Endodermal cell (in vitro differentiated cells): ENCODE data around the gene KCNMA1. TPM values are rescaled to one million over a fixed set of nuclear protein-coding genes. Genes with fewer than 3 reads are reported as not detected.

ENCODE experiments used
- DNase-seq: peaks from one replicate; pipeline ENCODE4 v3.0.0-alpha.2; 2017
- H3K27ac ChIP-seq: 2 replicates; pipeline ENCODE4 v1.5.1; 2013; ENCODE audit warnings: mild to moderate bottlenecking, low read depth, low read length, moderate library complexity
- H3K27me3 ChIP-seq: 2 replicates; pipeline ENCODE4 v1.6.1; 2013; ENCODE audit warnings: mild to moderate bottlenecking, low read length, moderate library complexity; ENCODE audit not compliant: insufficient read depth, control insufficient read depth, poor library complexity, severe bottlenecking
- H3K36me3 ChIP-seq: 2 replicates; pipeline ENCODE4 v1.7.0; 2013; ENCODE audit warnings: mild to moderate bottlenecking, low read length, moderate library complexity; ENCODE audit not compliant: control insufficient read depth, insufficient read depth
- H3K4me1 ChIP-seq: one replicate; pipeline ENCODE4 v1.7.0; 2013; ENCODE audit warnings: low read length; ENCODE audit not compliant: control insufficient read depth, insufficient read depth
- H3K4me3 ChIP-seq: 2 replicates; pipeline ENCODE4 v1.5.1; 2013; ENCODE audit warnings: mild to moderate bottlenecking, low read length, moderate library complexity
- H3K9ac ChIP-seq: 2 replicates; pipeline ENCODE4 v1.6.1; 2013; ENCODE audit warnings: mild to moderate bottlenecking, low read length, moderate library complexity; ENCODE audit not compliant: poor library complexity, severe bottlenecking; ENCODE audit errors: extremely low read depth
- H3K9me3 ChIP-seq: 2 replicates; pipeline ENCODE4 v1.6.1; 2013; ENCODE audit warnings: mild to moderate bottlenecking, low read length, moderate library complexity; ENCODE audit not compliant: control insufficient read depth
- H3K27ac Mint-ChIP-seq: 2 replicates; pipeline ENCODE4 v1.8.0; 2020; ENCODE audit warnings: mixed read lengths
- H3K27me3 Mint-ChIP-seq: 2 replicates; pipeline ENCODE4 v1.8.0; 2021; ENCODE audit warnings: mild to moderate bottlenecking, mixed read lengths; ENCODE audit not compliant: insufficient read depth
- H3K36me3 Mint-ChIP-seq: 2 replicates; pipeline ENCODE4 v1.8.0; 2020; ENCODE audit warnings: low read depth, mixed read lengths
- H3K4me1 Mint-ChIP-seq: 2 replicates; pipeline ENCODE4 v1.8.0; 2020; ENCODE audit warnings: mixed read lengths
- H3K4me3 Mint-ChIP-seq: 2 replicates; pipeline ENCODE4 v1.8.0; 2020; ENCODE audit warnings: mild to moderate bottlenecking, moderate library complexity, mixed read lengths
- H3K9me3 Mint-ChIP-seq: 2 replicates; pipeline ENCODE4 v1.8.0; 2020; ENCODE audit warnings: mild to moderate bottlenecking, mixed read lengths
- WGBS, 2 experiments: methylation state at CpG; one replicate each; pipeline versions ENCODE4 v1.1.5 to v1.1.7; 2013; ENCODE audit warnings: missing lambda C conversion rate in 2 of 2, mixed read lengths in 1 of 2; ENCODE audit not compliant: insufficient coverage in 1 of 2, insufficient read length in 1 of 2; 5-methylcytosine and 5-hydroxymethylcytosine counted together
- total RNA-seq, 2 donors: library from RNA; stranded (reverse); fragmentation: NEBNext Ultra II Directional in 1 of 2; extraction: Animal tissue kit (Norgen Biotek cat#: 25700) in 1 of 2; gene quantifications; 2 replicates in 1 of 2; 3 replicates in 1 of 2; pipeline ENCODE4 v1.2.1, GENCODE V29; 2021
- TF ChIP-seq, protein P1 (sequence below): fragments of 200-600 bp; sonication (generic); conservative IDR thresholded peaks from 2 replicates; pipeline ENCODE4 v1.5.0; 2021; ENCODE audit warnings: antibody characterized with exemption, mild to moderate bottlenecking

Gene KCNMA1
- total RNA-seq, 2 donors from 2014 or later, result 0.55 to 1.3 TPM

DNA sequence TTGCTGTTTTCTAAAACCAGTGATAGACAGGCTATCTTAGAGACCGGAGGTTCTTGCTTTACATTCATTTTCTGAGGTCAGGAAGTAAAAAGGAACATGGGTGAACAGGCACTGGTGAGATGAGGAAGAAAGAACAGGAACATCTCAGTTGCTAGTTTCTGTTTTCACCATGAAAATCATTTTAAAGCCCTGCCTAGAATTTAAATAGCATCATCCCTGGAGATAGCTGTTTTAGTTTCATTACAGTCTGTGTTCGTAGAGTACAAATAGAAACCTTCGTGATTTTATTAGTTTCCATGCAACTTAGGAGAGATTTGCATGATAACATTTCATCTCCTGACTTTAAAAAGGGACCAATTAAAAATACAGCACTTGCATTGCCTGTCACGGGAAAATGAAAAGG, 14.7 kb downstream of the KCNMA1 start:
- peaks cover 7% of the 10 kb centered on the region for H3K27me3 ChIP-seq
- Mint-ChIP-seq H3K4me1 (no peaks in the 10 kb centered on the region), H3K4me3 (no peak overlapping the region), H3K9me3 (no peaks in the 10 kb centered on the region), H3K36me3 (no peaks in the 10 kb centered on the region), H3K27me3 (peaks cover 2% of the 10 kb centered on the region), H3K27ac (no peak overlapping the region)
- H3K9me3 ChIP-seq, result no peaks in the 10 kb centered on the region
- H3K4me3 ChIP-seq, result no peak overlapping the region
- 89 to 96% methylated on average over 4 of the region's 4 CpGs for WGBS, 2 experiments
- no peaks in the 10 kb centered on the region for H3K36me3 ChIP-seq
- H3K9ac ChIP-seq, result no peak overlapping the region
- no peak for DNase-seq
- no peaks in the 10 kb centered on the region for H3K4me1 ChIP-seq
- TF ChIP-seq, protein P1, sequence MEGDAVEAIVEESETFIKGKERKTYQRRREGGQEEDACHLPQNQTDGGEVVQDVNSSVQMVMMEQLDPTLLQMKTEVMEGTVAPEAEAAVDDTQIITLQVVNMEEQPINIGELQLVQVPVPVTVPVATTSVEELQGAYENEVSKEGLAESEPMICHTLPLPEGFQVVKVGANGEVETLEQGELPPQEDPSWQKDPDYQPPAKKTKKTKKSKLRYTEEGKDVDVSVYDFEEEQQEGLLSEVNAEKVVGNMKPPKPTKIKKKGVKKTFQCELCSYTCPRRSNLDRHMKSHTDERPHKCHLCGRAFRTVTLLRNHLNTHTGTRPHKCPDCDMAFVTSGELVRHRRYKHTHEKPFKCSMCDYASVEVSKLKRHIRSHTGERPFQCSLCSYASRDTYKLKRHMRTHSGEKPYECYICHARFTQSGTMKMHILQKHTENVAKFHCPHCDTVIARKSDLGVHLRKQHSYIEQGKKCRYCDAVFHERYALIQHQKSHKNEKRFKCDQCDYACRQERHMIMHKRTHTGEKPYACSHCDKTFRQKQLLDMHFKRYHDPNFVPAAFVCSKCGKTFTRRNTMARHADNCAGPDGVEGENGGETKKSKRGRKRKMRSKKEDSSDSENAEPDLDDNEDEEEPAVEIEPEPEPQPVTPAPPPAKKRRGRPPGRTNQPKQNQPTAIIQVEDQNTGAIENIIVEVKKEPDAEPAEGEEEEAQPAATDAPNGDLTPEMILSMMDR, result no peak
- H3K27ac ChIP-seq, result no peak overlapping the region

DNA sequence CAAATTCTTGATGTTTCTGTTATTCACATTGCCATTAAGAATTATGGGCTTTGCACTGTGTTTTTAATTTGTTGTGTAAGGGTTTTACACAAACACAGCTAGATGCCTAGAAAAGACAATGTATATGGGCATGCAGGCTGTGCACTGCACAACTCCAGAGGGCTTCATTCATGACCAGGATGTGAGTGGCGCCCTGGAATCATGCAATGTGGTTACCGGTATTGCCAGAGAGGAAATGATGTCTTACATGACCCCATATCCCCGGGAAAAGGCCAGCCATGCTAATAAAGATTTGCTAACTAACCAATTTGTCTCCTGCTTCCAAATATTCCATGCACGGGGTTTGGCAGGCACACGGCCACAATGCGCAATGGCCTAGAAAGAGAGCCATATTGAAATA, 16.9 kb downstream of the KCNMA1 start:
- H3K36me3 ChIP-seq, result no peaks in the 10 kb centered on the region
- Mint-ChIP-seq H3K4me1 (no peaks in the 10 kb centered on the region), H3K9me3 (no peaks in the 10 kb centered on the region), H3K36me3 (no peaks in the 10 kb centered on the region), H3K4me3 (no peak overlapping the region), H3K27ac (no peak overlapping the region), H3K27me3 (no peaks in the 10 kb centered on the region)
- H3K9me3 ChIP-seq, result no peaks in the 10 kb centered on the region
- WGBS, 2 experiments, result 83 to 97% methylated on average over 1 to 6 of the region's 6 CpGs
- no peak overlapping the region for H3K27ac ChIP-seq
- DNase-seq, result no peak
- no peak overlapping the region for H3K4me3 ChIP-seq
- H3K4me1 ChIP-seq, result no peaks in the 10 kb centered on the region
- H3K9ac ChIP-seq, result no peak overlapping the region
- peaks cover under 1% of the 10 kb centered on the region for H3K27me3 ChIP-seq
- TF ChIP-seq, protein P1, result no peak

DNA sequence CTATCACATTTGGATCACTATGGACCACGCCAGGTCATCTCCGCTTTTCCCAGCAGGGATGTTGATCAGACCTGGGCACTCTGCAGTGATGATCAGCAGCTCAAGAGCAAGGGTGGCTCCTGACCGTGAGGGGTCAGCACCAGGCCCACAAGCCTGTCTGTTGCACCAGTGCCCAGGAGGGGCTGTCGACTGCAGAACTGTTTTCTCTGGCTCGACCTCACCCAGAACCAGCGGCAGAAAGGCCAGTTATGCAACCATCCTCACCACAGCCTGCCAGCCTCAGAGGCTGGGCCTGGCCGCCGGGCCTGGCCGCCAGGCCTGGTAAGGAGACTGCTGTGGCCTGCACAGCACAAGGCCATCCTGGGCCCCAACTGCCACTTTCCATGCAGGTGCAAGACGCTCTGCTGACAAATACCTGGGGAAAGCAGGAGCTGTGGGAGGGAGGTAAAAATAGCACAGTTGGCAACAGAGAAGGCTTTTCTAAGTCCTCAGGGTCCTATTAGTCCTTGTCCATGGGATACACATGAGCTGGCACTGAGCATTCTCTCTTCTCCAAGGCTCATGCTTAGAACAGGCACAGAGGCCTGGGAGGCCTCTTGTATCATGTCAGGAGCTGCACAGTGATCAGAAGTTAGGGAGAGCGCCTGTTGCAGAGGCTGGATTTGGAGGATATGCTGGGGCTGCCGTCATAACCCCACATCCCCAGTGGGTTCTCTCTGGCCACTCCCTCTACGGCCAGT, 17.5 kb downstream of the KCNMA1 start:
- Histone ChIP-seq H3K27ac (no peak overlapping the region), H3K36me3 (no peaks in the 10 kb centered on the region), H3K9me3 (no peaks in the 10 kb centered on the region), H3K9ac (no peak overlapping the region), H3K4me3 (no peak overlapping the region), H3K4me1 (no peaks in the 10 kb centered on the region), H3K27me3 (peaks cover 6% of the 10 kb centered on the region)
- no peak overlapping the region for H3K4me3 Mint-ChIP-seq
- H3K27me3 Mint-ChIP-seq, result no peaks in the 10 kb centered on the region
- H3K9me3 Mint-ChIP-seq, result no peaks in the 10 kb centered on the region
- H3K4me1 Mint-ChIP-seq, result no peaks in the 10 kb centered on the region
- 93 to 97% methylated on average over 5 to 13 of the region's 13 CpGs for WGBS, 2 experiments
- H3K27ac Mint-ChIP-seq, result no peak overlapping the region
- H3K36me3 Mint-ChIP-seq, result no peaks in the 10 kb centered on the region
- TF ChIP-seq, protein P1, result no peak
- DNase-seq, result no peak
